CD4-positive, alpha-beta T cell treated with Interleukin-12 subunit alpha and Interleukin-12 subunit beta, for 1 hour (primary cell): ENCODE measurements around the gene LAMTOR4.
"Not testable (repeated sequence)": the region's sequence is repeated elsewhere in the genome, so short reads cannot be mapped to it uniquely, and the experiment has no call there.

Experiments
- DNase-seq: peaks from one replicate; pipeline ENCODE4 v3.0.0-alpha.2; 2020

The LAMTOR4 gene

DNA sequence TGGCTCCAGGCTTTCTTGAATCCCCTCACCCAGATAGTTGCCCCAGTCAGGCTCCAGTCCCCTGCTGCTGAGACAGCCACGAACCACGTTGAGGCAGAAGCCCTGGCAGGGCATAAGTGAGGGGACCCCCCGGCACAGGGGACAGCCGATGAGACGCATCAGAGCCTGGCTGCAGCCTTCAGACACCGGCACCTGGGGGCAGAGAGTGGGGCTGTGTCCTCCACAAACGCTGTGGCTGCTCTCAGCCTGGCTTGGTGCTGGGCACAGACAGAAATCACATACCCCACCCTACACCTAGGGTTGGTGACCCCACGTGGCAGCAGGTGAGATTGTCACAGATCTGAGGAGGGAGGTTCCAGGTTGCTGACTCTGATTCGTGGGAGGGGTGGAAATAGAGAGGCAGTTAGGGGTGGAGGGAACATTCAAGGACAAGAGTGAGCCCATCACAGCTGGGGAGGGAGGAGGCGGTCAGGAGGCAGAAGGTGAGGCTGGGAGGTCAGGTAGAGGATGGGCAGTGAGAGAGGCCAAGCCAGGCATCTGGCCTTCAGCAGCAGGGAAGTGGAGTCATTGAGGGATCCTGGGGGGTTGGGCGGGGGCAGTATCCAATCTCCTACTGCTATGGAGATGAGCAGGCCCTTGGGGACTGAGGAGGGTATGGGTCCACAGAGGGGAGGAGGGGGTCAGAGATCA is 25.2 kb downstream of the LAMTOR4 start:
- DNase-seq, result no peak

DNA sequence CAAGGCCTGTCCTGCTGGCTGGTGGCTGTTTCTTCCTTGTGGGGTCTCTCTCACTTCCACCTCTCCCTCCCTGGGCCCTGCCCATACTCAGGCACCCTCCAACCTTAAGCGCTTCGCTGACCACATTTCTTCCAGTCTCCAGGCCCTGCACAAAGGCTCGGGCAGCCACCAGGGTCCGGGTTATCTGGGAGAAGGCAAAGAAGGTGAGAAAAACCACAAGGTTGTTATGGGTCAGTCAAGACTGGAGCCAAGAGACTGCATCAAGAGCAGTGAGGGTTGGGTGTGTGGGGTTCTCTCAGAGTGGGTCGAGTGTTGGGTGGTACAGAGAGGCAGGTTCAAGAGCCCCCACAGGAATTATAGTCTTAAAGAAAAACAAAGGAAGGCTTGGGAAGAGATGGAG is 25.9 kb downstream of the LAMTOR4 start:
- DNase-seq, result no peak

DNA sequence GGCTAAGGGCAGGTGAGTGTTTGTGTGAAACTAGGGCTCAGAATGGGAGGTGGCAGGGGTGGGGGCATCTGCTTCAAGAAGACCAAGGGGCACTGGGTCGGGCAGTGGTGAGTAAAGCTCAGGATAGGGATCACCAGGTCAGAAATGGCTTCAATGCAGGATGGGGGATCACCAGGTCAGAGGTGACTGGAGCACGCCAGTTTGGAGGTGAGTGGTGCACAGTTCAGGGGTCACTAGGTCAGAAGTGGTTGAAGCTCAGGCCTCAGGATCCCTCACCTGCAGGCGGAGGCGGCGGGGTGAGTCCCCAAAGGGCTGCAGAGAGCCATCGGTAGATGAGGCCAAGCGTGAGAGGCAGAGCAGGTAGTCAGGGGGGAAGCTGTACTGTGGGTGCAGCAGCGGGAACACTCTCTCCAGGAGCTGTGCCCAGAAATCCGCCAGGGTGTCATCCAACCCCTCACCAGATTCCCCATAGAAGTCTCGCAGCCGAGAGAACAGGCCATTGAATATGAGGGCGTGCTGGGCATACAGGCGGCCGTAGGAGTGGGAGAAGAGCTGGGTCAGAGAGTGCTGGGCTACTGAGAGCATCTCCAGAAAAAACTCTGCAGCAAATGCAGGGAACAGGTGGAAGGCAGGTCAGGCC is 26.7 kb downstream of the LAMTOR4 start:
- DNase-seq, result no peak

DNA sequence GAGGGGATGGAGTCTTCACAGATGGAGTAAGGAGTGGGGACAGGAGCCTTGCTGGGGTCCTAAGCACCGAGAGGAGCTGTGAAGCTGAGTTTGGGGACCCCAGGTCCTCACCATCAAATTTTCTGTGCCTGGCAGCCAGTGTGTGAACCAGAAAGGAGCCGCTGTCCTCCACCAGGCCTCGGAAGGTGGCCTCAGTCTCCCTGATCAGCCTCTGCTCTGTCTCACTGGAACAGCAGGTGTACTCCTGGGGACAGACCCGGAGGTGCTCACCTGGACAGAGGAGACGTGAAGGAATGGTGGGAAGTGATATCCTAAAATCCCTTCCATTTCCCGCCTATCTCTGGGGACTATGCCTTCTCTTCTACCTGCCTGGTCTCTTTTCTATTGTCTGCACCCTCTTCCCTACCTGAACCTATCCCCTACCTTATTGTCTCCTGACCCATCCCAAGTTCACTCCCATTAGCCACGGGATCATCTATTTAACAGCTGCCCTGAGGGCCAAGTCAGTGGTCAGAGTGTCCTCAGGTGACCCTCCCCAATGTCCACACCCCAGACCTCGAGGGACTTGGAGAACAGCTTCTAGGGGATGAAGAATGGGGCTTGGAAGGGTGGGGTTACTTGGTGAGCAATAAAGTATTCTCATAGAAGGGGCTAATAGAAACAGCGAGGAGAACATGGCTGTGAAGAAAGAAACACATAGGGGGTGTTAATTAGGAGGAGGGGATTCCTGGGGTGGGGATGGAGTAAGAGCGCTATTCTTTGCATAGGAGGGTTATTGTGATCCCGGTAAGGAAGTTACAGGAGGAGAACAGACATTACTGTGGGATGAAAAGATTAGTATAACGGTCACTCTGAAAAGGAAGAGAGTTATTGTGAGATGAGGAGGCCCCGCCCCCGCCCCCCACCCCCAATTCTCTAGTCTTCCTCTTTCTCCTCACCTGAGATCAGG is 27.7 kb downstream of the LAMTOR4 start:
- no peak for DNase-seq

DNA sequence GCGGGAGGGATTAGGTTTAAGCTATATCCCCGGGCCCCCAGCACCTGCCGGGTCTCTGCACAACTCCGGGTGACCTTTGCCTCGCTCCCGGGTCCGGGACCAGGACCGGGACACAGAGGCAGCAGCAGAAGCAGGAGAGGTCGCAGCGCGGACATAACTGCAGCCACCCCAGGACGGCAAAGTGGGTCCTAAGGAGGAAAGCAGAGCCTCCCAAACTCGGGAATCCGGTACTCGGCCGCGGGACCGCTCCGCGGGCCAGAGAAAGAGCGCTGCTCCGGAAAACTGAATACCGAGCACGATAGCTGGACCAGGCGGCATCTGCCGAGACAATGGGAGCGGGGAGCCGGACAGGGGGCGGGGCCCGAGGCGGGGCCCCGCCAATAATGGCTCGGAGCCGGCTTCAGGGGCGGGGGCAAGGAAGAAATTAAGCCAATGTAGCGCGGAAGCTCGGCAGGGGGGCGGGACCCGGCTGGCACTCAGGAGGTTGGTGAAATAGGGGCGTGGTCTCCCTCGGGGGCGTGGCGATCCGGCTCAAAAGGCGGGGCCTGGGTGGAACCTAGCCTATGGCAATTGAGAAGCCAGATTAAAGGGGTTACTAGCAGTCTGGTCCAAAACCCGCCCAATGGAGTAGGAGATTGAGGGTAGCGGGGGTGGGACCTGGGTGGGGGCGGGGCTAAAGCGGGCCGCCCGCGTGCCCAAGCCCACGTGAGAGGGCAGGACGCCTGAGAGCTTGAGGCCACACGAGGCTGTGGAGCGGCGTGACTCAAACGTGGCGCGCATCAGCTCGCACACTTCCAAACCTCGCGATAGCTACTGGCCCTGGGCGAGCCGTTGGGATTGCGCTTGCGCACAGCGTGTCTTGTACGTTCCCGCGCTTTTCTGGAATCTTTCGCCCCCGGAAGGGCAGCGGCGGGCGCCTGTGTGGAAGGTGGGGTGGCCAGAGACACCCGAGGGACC is 28.6 kb downstream of the LAMTOR4 start, which contains the start of the genes GPC2 and STAG3:
GPC2 (minus strand) TSS at position 337 of the 957 bp plus-strand sequence; CDS start at position 155, 182 bp downstream.
STAG3 (plus strand) TSS at position 874 of the 957 bp plus-strand sequence. CDS start 2,639 bp downstream, outside the sequence.
- DNase-seq, result peak; percentile 99

DNA sequence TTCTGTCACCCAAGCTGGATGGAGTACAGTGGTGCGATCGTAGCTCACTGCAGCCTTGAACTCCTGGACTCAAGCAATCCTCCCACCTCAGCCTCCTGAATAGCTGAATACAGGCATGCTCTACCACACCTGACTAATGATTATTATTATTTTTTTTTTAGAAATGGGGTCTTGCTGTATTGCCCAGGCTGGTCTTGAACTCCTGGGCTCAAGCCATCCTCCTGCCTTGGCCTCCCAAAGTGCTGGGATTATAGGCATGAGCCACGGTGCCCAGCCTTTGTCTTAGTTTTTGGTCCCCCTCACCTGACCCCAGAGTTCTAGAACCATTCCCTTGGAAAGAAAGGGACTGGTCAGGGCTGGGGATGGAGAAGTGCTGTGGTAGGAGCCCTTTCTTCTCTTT is 31.4 kb downstream of the LAMTOR4 start:
- not testable (repeated sequence) for DNase-seq

DNA sequence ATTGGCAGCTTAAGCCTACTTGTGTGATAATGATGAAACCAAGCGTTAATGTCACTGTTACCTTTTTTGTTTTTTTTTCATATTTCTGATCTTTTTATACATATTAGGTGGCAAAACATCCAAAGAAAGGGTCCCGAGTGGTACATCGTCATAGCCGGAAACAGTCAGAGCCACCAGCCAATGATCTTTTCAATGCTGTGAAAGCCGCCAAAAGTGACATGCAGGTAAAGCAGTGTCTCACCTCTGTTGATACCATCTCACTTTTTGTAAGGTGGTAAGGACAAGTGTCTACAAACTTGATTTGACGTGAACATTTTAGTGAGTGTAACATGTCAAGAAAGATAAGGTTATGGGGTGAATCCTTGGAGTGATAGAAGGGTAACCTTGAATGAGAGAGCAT is 33.9 kb downstream of the LAMTOR4 start:
- peak; percentile 44 for DNase-seq

DNA sequence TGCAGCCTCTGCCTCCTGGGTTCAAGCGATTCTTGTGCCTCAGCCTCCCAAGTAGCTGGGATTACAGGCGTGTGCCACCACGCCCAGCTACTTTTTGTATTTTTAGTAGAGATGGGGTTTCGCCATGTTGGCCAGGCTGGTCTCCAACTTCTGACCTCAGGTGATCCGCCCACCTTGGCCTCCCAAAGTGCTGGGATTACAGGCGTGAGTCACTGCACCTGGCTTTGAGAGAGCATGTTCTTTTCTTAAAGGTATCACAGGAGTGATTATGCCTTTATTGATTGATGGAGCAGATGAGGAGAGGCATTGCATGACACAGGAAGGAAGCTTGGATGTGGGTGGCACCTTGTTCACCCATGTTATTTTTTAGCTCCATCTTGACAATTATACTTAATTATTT is 34.4 kb downstream of the LAMTOR4 start:
- DNase-seq, result not testable (repeated sequence)

DNA sequence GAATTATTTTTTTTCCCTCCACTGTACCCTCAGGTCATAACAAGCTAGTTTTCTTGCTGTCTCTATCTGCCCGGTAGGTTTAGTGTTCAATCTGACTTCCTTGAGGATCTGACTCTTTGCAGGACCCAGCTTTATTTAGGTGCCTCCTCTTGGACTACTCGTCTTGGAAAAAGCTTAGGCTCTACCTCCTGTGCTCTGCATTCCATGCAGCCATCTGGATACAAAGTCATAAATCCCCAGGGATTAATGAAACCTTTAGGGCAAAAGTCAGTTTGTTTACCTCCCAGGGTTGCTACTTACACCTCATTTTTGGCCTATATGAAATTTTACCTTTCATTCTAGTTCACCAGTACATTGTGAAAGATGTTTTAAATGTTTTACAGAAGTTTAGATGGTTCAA is 37.0 kb downstream of the LAMTOR4 start:
- no peak for DNase-seq

DNA sequence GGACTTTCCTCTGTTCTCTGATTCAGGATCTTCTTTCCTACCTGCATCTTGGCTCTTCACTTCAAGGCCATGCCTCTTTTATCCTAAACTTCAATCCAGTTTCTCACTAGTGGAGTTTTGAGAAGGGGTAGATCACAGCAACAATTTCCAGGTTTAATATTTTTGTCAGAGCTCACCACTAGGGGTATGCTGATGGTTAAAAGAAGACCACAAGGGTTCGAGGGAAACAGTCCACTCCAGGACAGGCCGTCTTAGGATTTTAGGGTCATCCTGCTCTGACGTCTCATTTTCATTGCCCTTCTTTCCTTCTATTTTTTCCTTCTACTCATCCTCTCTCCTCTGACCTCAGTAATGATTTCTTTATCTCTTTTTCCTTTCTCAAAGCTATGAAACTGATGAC is 40.3 kb downstream of the LAMTOR4 start:
- DNase-seq, result no peak

DNA sequence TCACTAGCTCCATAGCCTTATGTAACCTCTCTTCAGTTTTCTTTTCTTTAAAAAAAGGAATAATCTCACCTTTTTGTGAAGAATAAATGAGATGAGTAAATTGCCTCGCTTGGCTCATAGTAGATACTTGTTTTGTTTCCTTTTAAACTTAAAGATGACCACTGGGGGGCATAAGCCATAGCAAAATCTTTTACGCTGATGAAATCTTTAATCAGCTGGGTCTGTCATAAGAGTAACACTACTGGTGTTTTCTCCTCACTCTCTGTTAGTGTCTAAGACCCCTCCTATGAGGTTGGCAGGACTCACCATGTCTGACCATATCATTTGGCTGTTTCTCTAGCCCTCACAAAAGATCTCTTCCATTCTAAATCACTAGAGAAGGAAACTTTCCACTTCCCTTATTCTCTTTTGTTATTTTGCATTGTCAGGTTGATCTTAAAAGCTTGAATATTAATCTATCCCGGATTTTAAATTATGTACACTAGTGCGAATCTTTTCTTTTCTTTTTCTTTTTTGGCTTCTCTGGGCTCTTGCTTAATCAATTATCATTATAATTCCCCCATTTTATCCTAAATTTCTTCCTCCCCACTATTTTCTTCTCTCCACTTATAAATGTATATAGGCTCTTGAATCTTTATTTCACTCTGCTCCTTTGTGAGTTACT is 41.5 kb downstream of the LAMTOR4 start:
- peak; percentile 71 for DNase-seq

DNA sequence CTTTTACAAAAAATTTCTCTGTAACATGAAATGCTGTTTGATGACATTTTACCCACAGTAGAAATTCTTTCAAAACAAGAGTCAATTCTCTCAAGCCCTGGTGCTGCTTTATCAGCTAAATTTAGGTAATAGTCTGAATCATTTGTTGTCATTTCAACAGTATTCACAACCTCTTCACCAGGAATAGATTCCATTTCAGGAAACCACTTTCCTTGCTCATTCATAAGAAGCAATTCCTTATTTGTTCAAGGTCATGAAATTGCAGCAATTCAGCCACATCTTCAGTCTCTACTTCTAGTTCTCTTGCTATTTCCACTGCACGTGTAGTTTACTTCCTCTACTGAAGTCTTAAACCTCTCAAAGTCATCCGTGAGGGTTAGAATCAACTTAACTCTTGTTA is 43.1 kb downstream of the LAMTOR4 start:
- no peak for DNase-seq

DNA sequence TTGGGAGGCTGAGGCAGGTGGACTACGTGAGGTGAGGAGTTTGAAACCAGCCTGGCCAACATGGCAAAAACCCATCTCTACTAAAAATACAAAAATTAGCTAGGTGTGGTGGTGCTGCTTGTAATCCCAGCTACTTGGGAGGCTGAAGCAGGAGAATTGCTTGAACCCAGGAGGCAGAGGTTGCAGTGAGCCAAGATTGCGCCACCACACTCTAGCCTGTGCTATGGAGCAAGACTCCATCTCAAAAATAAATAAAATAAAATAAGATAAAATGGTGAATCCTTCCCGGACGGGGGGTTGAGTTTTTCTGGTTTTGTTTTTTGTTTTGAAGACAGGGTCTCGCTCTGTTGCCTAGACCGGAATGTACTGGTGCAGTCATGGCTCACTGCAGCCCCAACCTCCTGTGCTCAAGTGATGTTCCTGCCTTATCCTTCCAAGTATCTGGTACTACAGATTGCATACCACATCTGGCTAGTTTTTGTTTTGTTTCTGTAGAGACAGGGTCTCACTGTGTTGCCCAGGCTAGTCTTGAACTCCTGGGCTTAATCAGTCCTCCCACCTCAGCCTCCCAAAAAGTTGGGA is 43.7 kb downstream of the LAMTOR4 start:
- not testable (repeated sequence) for DNase-seq

DNA sequence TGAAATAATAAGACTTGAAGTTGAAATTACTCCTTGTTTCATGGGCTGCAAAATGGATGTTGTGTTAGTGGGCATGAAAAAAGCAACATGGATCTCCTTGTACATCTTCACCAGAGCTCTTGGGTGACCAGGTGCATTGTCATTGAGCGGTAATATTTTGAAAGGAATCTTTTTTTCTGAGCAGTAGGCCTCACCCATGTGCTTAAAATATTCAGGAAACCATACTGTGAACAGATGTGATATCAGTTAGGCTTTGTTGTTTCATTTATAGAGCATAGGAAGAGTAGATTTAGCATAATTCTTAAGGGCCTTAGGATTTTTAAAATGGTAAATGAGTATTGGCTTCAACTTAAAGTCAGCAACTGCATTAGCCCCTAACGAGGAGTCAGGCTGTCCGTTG is 44.3 kb downstream of the LAMTOR4 start:
- no peak for DNase-seq

DNA sequence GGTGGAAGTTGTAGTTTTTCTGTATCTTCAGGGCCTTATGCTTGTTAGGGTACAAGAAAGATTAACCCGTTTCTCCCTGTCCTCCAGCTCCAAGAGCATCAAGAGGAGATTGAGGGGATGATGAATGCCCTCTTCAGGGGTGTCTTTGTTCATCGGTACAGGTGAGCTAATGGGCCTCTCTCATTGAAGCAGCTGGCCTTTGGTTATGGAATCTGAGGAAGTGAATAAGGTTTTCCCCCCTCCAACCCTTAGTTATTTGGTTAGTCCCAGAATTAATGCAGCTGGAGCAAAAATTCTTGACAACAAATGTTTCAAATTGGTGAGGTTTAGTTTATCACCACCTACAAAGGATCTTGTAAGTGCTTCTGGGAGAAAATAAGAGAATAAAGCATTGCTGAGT is 46.5 kb downstream of the LAMTOR4 start:
- no peak for DNase-seq

DNA sequence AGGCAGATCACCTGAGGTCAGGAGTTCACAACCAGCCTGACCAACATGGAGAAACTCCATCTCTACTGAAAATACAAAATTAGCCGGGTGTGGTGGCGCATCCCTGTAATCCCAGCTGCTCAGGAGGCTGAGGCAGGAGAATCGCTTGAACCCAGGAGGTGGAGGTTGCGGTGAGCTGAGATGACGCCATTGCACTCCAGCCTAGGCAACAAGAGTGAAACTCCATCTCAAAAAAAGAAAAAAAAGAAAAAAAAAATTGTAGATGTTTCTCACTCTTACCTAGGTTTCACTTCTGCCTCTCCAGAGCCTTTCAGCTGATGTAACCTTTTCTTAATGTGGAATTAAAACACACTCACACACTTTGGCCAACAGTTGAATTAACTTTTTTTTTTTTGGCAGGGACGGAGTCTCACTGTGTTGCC is 47.2 kb downstream of the LAMTOR4 start:
- DNase-seq, result not testable (repeated sequence)

DNA sequence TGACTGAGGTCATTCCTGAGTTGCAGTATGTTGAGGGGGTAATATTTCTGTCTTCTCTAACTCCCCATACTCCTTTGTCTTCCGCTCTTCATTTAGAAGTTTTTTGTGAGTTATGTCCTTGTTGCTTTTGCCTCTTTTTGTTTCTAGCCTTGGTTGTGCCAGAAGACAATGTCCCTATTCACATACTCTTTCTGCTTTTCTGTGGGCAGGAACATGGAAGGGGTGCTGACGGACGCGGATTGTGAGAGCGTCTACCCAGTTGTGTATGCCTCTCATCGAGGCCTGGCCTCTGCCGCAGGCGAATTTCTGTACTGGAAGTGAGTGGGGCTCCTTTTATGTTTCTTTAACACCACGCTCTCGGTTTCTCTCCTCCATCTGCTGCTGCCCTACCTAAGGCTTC is 49.5 kb downstream of the LAMTOR4 start:
- DNase-seq, result no peak

DNA sequence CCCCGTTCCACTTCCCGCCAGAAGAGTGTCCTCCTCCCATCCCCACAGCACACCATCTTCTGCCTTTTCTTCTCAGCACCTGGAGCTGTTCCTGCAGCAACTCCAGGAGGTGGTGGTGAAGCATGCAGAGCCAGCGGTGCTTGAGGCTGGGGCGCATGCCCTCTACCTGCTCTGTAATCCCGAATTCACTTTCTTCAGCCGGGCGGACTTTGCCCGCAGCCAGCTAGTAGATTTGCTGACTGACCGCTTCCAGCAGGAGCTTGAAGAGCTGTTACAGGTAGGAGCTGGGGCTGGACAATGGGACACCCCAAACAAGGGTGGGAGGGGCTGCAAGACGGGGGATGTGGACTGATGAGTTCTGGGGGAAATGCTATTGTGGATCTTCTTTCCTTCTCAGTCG is 52.0 kb downstream of the LAMTOR4 start:
- DNase-seq, result no peak
